ENCODE measurements around the gene LIPH.
"Not testable (repeated sequence)": the region's sequence is repeated elsewhere in the genome, so short reads cannot be mapped to it uniquely, and the experiment has no call there.

DNA sequence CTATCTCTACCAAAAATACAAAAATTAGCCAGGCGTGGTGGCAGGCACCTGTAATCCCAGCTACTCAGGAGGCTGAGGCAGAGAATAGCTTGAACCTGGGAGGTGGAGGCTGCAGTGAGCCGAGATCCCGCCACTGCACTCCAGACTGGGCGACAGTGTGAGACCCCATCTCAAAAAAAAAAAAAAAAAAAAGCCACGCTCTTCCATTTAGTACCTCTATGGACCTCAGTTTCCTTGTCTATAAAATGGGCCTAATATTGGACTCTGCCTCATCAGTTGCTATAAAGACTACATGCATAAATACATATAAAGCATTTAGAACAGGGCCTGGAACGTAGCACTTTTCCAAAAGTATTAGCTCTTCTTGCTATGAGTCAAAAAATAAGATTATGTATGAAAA lies 77.5 kb downstream of the LIPH start:
- not testable (repeated sequence) for TF ChIP-seq EZH2 (IDR thresholded peaks at IDR 0.05; ENCODE audit: insufficient read depth, poor library complexity, severe bottlenecking); EZH2phosphoT487 (IDR thresholded peaks at IDR 0.05; ENCODE audit: insufficient read depth, low read depth)

All from GM23248 (cell line).